Gastroesophageal sphincter (tissue), 4 donors: Measurements from ENCODE around the gene AGTR1. TPM values are rescaled to one million over a fixed set of nuclear protein-coding genes. Genes with fewer than 3 reads are reported as not detected.
A peak's percentile ranks its signal among the peaks of the same experiment; 100 is the strongest.
"Not testable (repeated sequence)": the region's sequence is repeated elsewhere in the genome, so short reads cannot be mapped to it uniquely, and the experiment has no call there.

Source experiments
- ATAC-seq: fragments of 150-250 bp; one replicate; pipeline ENCODE4 v1.9.1; 2016; ENCODE audit warnings: mild to moderate bottlenecking, moderate library complexity
- H3K27ac ChIP-seq, 4 donors: fragments of 200-600 bp; sonication (generic) in 3 of 4; 1 replicate in 3 of 4; 2 replicates in 1 of 4; pipeline ENCODE4 v1.5.1; 2016 to 2019
- H3K27me3 ChIP-seq: fragments of 200-600 bp; sonication (generic); one replicate; pipeline ENCODE4 v1.5.1; 2019
- H3K36me3 ChIP-seq, 2 donors: fragments of 200-600 bp; sonication (generic); one replicate each; pipeline ENCODE4 v1.5.1; 2019; ENCODE audit warnings: control low read depth in 1 of 2
- H3K4me1 ChIP-seq, 3 donors: fragments of 200-600 bp; sonication (generic); 1 replicate in 2 of 3; 2 replicates in 1 of 3; pipeline ENCODE4 v1.5.1; 2016 to 2019; ENCODE audit warnings: control low read depth in 2 of 3
- H3K4me3 ChIP-seq, 2 donors: fragments of 200-600 bp; sonication (generic); one replicate each; pipeline ENCODE4 v1.5.1; 2019; ENCODE audit warnings: mild to moderate bottlenecking in 1 of 2, moderate library complexity in 1 of 2
- H3K9me3 ChIP-seq, 3 donors: fragments of 200-600 bp; sonication (generic); one replicate each; pipeline ENCODE4 v1.5.1; 2017 to 2019; ENCODE audit warnings: control low read depth in 2 of 3
- EP300 ChIP-seq: sonication (generic); formaldehyde crosslinking; IDR thresholded peaks from one replicate; pipeline ENCODE4 v1.6.1; 2017; ENCODE audit warnings: antibody characterized with exemption, mild to moderate bottlenecking
- POLR2A ChIP-seq, 2 donors: fragments of 450-650 bp; IDR thresholded peaks; one replicate each; pipeline ENCODE4 v1.6.1; 2017; ENCODE audit warnings: antibody characterized with exemption in 2 of 2, mild to moderate bottlenecking in 2 of 2, moderate library complexity in 1 of 2
- POLR2AphosphoS5 ChIP-seq: sonication (generic); formaldehyde crosslinking; IDR thresholded peaks from one replicate; pipeline ENCODE4 v1.6.1; 2017; ENCODE audit warnings: antibody characterized with exemption
- WGBS, 2 donors: methylation state at CpG; one replicate each; pipeline ENCODE4 v1.1.5; 2018; ENCODE audit warnings: low coverage in 1 of 2; 5-methylcytosine and 5-hydroxymethylcytosine counted together
- total RNA-seq, 4 donors: library from RNA; depleted of rRNA; stranded (reverse); fragments of >200 nt; gene quantifications; one replicate each; pipeline ENCODE4 v1.1.0, GENCODE V29; 2016
- TF ChIP-seq, protein P1 (sequence below), 4 experiments: fragments of 200-600 bp in 2 of 4; fragments of 450-650 bp in 2 of 4; sonication (generic) in 1 of 4; IDR thresholded peaks; one replicate each; pipeline ENCODE4 v1.5.1; 2017 to 2019; ENCODE audit warnings: antibody characterized with exemption in 4 of 4, mild to moderate bottlenecking in 2 of 4, moderate library complexity in 2 of 4

Gene AGTR1
- total RNA-seq, 4 donors from 2014 or later, result 13.4 to 32.4 (median 22.0) TPM

DNA sequence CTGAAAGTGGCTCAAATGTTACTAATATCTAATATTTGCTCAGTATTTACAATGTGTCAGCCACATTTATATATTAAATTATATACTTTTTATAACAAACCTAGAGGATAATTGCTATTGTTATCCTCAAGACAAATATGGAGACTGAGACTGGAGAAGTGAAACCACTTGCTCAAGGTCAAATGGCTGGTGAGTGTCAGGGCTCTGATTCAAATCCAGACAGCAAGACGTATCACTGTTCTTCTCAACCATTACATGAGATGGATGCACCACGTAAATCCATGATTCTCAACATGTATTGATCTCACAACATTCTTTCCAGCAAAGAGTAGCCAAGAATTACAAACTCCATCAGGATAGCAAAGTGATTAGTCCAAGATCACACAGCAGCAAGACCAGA is 76.1 kb downstream of the AGTR1 start:
- H3K27me3 ChIP-seq, result no peaks in the 10 kb centered on the region
- WGBS, 2 donors, result 75 to 85% methylated on average over 2 of the region's 2 CpGs
- H3K27ac ChIP-seq, result no peak overlapping the region
- H3K4me3 ChIP-seq, result no peak overlapping the region
- TF ChIP-seq, protein P1, sequence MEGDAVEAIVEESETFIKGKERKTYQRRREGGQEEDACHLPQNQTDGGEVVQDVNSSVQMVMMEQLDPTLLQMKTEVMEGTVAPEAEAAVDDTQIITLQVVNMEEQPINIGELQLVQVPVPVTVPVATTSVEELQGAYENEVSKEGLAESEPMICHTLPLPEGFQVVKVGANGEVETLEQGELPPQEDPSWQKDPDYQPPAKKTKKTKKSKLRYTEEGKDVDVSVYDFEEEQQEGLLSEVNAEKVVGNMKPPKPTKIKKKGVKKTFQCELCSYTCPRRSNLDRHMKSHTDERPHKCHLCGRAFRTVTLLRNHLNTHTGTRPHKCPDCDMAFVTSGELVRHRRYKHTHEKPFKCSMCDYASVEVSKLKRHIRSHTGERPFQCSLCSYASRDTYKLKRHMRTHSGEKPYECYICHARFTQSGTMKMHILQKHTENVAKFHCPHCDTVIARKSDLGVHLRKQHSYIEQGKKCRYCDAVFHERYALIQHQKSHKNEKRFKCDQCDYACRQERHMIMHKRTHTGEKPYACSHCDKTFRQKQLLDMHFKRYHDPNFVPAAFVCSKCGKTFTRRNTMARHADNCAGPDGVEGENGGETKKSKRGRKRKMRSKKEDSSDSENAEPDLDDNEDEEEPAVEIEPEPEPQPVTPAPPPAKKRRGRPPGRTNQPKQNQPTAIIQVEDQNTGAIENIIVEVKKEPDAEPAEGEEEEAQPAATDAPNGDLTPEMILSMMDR (IDR thresholded peaks at IDR 0.05), result no peak
- TF ChIP-seq POLR2AphosphoS5, result no peak
- no peak for TF ChIP-seq EP300
- no peak for TF ChIP-seq POLR2A (IDR thresholded peaks at IDR 0.05)
- H3K36me3 ChIP-seq, result no peaks in the 10 kb centered on the region
- no peak for ATAC-seq
- H3K9me3 ChIP-seq, result no peaks in the 10 kb centered on the region
- H3K4me1 ChIP-seq, result no peaks in the 10 kb centered on the region

DNA sequence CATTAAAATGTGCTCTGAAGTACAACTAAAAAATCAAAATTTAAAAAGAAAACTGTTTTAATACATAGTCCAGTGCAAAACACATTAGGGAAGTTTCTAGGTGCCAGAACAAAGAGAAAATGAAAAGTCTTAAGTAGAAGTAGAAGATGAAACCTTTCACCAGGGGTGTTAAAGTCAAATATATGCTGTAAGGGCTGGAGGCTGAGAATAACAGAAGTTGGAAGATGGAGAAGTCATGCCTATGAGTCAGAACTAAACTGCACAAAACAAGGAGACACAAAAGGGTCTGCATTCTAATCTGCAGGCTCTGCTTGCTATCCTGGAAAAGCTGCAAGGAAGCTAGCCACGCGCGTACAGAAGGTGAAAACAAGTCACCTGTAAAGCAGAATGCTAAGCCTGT is 81.2 kb downstream of the AGTR1 start:
- Histone ChIP-seq H3K9me3 (no peaks in the 10 kb centered on the region), H3K36me3 (no peaks in the 10 kb centered on the region), H3K27ac (no peak overlapping the region), H3K4me3 (no peak overlapping the region), H3K27me3 (no peaks in the 10 kb centered on the region), H3K4me1 (no peaks in the 10 kb centered on the region)
- no peak for TF ChIP-seq EP300
- TF ChIP-seq, protein P1 (IDR thresholded peaks at IDR 0.05), result no peak
- no peak for TF ChIP-seq POLR2A (IDR thresholded peaks at IDR 0.05)
- no peak for TF ChIP-seq POLR2AphosphoS5
- WGBS, 2 donors, result 90% methylated on average over 2 to 3 of the region's 3 CpGs
- ATAC-seq, result no peak

DNA sequence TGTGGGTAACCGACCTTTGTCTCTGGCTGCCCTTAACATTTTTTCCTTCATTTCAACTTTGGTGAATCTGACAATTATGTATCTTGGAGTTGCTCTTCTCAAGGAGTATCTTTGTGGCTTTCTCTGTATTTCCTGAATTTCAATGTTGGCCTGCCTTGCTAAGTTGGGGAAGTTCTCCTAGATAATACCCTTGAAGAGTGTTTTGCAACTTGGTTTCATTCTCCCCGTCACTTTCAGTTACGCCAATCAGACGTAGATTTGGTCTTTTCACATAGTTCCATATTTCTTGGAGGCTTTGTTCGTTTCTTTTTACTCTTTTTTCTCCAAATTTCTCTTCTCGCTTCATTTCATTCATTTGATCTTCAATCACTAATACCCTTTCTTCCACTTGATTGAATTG is 87.3 kb downstream of the AGTR1 start:
- H3K36me3 ChIP-seq, H3K4me3 ChIP-seq, ATAC-seq, H3K4me1 ChIP-seq, H3K9me3 ChIP-seq, H3K27ac ChIP-seq, H3K27me3 ChIP-seq: not testable (repeated sequence)
- WGBS, 2 donors, result 74 to 82% methylated on average over 5 to 6 of the region's 6 CpGs

DNA sequence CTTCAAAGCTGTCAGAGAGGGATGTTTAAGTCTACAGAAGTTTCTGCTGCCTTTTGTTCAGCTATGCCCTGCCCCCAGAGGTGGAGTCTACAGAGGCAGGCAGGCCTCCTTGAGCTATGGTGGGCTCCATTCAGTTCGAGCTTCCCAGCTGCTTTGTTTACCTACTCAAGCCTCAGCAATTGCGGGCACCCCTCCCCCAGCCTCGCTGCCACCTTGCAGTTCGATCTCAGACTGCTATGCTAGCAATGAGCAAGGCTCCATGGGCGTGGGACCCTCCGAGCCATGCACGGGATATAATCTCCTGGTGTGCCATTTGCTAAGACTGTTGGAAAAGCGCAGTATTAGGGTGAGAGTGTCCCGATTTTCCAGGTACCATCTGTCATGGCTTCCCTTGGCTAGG is 88.5 kb downstream of the AGTR1 start:
- not testable (repeated sequence) for H3K36me3 ChIP-seq, H3K27me3 ChIP-seq, H3K4me1 ChIP-seq, H3K27ac ChIP-seq, H3K9me3 ChIP-seq, ATAC-seq, H3K4me3 ChIP-seq
- WGBS, 2 donors, result 83% methylated on average over 2 of the region's 9 CpGs; no CpG with 5 or more reads in 1 of the 2 donors

DNA sequence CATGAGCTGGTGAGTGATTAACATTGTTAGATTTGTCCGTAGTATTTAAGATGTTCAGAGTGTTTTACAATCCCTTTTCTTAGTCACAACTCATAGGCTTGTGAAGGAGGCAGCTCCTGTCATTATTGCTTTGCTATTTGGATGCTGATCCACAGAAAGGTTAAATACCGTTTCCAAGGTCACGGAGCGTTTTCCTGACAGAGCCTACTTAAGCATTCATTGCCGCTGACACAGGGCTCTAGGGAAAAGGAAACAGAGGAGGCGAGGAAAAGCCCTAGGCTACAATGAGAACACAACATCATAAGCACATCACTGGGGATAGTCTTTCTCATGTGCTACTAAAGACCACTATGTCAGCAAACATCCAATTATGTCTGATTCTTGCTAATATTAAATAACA is 91.4 kb downstream of the AGTR1 start:
- Histone ChIP-seq H3K4me1 (no peaks in the 10 kb centered on the region), H3K4me3 (no peak overlapping the region), H3K9me3 (peaks cover 0 to 8% (median 0%) of the 10 kb centered on the region in 3 donors), H3K36me3 (no peaks in the 10 kb centered on the region), H3K27ac (no peak overlapping the region), H3K27me3 (no peaks in the 10 kb centered on the region)
- ATAC-seq, result peak; percentile 39
- WGBS, 2 donors, result 28 to 47% methylated on average over 2 to 5 of the region's 6 CpGs
- TF ChIP-seq, protein P1 (IDR thresholded peaks at IDR 0.05), result no peak
- no peak for TF ChIP-seq POLR2A (IDR thresholded peaks at IDR 0.05)
- no peak for TF ChIP-seq POLR2AphosphoS5
- no peak for TF ChIP-seq EP300

DNA sequence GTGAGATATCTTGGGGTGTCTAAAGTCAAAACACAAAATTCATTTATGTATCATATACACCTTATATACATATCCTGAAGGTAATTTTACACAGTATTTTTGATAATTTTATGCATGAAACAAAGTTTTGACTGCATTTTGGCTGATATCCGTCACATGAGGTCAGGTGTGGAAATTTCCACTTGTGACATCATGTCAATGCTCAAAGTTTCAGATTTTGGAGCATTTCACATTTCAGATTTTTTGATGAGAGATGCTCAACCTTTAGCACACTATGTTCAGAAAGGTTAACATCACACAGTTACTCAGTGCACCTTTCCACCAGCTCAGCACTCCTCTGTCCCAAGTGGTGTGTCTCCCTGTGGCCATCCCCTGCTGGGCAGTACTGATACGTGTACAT is 92.2 kb downstream of the AGTR1 start:
- WGBS, 2 donors, result 70 to 94% methylated on average over 2 of the region's 2 CpGs
- no peak for TF ChIP-seq POLR2A (IDR thresholded peaks at IDR 0.05)
- no peak for TF ChIP-seq EP300
- no peak for TF ChIP-seq POLR2AphosphoS5
- TF ChIP-seq, protein P1 (IDR thresholded peaks at IDR 0.05), result no peak
- no peak for ATAC-seq
- Histone ChIP-seq H3K27ac (no peak overlapping the region), H3K27me3 (no peaks in the 10 kb centered on the region), H3K4me3 (no peak overlapping the region), H3K4me1 (no peaks in the 10 kb centered on the region), H3K9me3 (peaks cover 0 to 8% (median 0%) of the 10 kb centered on the region in 3 donors), H3K36me3 (no peaks in the 10 kb centered on the region)
